Osteoblast (primary cell): ENCODE measurements around the gene TM6SF1. TPM values are rescaled to one million over a fixed set of nuclear protein-coding genes. Genes with fewer than 3 reads are reported as not detected.

ENCODE experiments used
- DNase-seq: peaks from one replicate; pipeline ENCODE4 v3.0.0; 2011; ENCODE audit warnings: low spot score, mixed read lengths; ENCODE audit not compliant: insufficient read length; ENCODE audit errors: missing footprints
- H2AFZ ChIP-seq: 2 replicates; pipeline ENCODE4 v1.6.0; 2011; ENCODE audit warnings: mild to moderate bottlenecking, low read length
- H3K27ac ChIP-seq: 2 replicates; pipeline ENCODE4 v1.5.1; 2011; ENCODE audit warnings: mild to moderate bottlenecking, low read depth, low read length, moderate library complexity
- H3K27me3 ChIP-seq: 2 replicates; pipeline ENCODE4 v1.6.0; 2012; ENCODE audit warnings: mild to moderate bottlenecking, control low read depth, inconsistent platforms, low read length, moderate library complexity; ENCODE audit not compliant: insufficient read depth
- H3K36me3 ChIP-seq: 2 replicates; pipeline ENCODE4 v1.5.1; 2011; ENCODE audit warnings: mild to moderate bottlenecking, low read length, control low read depth, moderate library complexity; ENCODE audit not compliant: insufficient read depth
- H3K4me1 ChIP-seq: 2 replicates; pipeline ENCODE4 v1.5.1; 2011; ENCODE audit warnings: mild to moderate bottlenecking, low read length, control low read depth, moderate library complexity; ENCODE audit not compliant: insufficient read depth
- H3K4me2 ChIP-seq: 2 replicates; pipeline ENCODE4 v1.6.0; 2011; ENCODE audit warnings: mild to moderate bottlenecking, low read length; ENCODE audit not compliant: insufficient read depth
- H3K4me3 ChIP-seq: fragments of 200-600 bp; sonication (generic); 3 replicates; pipeline ENCODE4 v1.5.1; 2012; ENCODE audit warnings: mild to moderate bottlenecking, low read length, inconsistent platforms; ENCODE audit not compliant: insufficient read depth
- H3K79me2 ChIP-seq: 2 replicates; pipeline ENCODE4 v1.6.0; 2012; ENCODE audit warnings: mild to moderate bottlenecking, low read length, control low read depth, inconsistent platforms; ENCODE audit not compliant: insufficient read depth
- H3K9me3 ChIP-seq: 2 replicates; pipeline ENCODE4 v1.5.1; 2011; ENCODE audit warnings: low read depth, low read length, control low read depth
- H4K20me1 ChIP-seq: 2 replicates; pipeline ENCODE4 v1.6.0; 2012; ENCODE audit warnings: mild to moderate bottlenecking, low read length, control low read depth; ENCODE audit not compliant: insufficient read depth
- total RNA-seq: library from RNA; depleted of rRNA; stranded (reverse); fragments of >200 nt; gene quantifications from 2 replicates; pipeline ENCODE4 v1.2.3, GENCODE V29; 2012
- TF ChIP-seq, protein P1 (sequence below): IDR thresholded peaks from 2 replicates; pipeline ENCODE4 v1.5.1; 2011; ENCODE audit warnings: mild to moderate bottlenecking, low read depth, low read length, moderate library complexity; ENCODE audit errors: extremely low read depth

Gene TM6SF1
- total RNA-seq, 1 donor, result 0.36 TPM

DNA sequence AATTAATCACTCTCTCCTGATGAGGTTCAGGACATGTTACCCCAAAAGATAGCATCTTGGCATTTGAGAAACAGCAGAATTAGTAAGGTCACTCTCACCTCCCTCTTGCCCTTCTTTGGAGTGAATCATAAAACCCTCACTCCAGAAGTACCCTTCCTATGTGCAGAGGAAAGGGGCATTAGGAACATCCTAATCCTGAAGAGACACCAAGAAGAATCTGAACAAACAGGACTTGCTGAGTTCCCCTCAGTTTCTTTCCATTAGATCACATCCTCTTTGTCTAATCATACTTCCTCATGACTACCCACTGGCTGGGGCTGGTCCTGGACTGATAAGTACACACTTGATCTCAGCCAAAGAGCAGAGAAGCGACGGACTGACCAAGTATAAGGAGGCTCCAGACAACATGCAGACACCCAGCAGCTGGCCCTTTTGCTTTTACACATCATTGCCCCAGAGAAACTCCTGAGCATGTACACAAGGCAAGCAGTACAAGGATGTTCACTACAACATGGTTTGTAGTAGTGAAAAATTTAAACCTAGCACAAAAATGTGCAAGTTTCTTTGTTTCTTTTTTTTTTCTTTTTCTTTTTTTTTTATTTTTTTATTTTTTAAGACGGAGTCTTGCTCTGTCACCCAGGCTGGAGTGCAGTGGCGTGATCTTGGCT lies 15.0 kb upstream of the TM6SF1 start:
- no peaks in the 10 kb centered on the region for H3K4me1 ChIP-seq
- H3K9me3 ChIP-seq, result no peaks in the 10 kb centered on the region
- H3K4me2 ChIP-seq, result no peak overlapping the region
- H3K27me3 ChIP-seq, result peaks cover 2% of the 10 kb centered on the region
- no peak for DNase-seq
- no peaks in the 10 kb centered on the region for H4K20me1 ChIP-seq
- no peaks in the 10 kb centered on the region for H3K79me2 ChIP-seq
- no peak overlapping the region for H3K4me3 ChIP-seq
- TF ChIP-seq, protein P1, sequence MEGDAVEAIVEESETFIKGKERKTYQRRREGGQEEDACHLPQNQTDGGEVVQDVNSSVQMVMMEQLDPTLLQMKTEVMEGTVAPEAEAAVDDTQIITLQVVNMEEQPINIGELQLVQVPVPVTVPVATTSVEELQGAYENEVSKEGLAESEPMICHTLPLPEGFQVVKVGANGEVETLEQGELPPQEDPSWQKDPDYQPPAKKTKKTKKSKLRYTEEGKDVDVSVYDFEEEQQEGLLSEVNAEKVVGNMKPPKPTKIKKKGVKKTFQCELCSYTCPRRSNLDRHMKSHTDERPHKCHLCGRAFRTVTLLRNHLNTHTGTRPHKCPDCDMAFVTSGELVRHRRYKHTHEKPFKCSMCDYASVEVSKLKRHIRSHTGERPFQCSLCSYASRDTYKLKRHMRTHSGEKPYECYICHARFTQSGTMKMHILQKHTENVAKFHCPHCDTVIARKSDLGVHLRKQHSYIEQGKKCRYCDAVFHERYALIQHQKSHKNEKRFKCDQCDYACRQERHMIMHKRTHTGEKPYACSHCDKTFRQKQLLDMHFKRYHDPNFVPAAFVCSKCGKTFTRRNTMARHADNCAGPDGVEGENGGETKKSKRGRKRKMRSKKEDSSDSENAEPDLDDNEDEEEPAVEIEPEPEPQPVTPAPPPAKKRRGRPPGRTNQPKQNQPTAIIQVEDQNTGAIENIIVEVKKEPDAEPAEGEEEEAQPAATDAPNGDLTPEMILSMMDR, result no peak
- H3K36me3 ChIP-seq, result no peaks in the 10 kb centered on the region
- no peak overlapping the region for H3K27ac ChIP-seq
- peak overlapping the region; percentile 68 for H2AFZ ChIP-seq

DNA sequence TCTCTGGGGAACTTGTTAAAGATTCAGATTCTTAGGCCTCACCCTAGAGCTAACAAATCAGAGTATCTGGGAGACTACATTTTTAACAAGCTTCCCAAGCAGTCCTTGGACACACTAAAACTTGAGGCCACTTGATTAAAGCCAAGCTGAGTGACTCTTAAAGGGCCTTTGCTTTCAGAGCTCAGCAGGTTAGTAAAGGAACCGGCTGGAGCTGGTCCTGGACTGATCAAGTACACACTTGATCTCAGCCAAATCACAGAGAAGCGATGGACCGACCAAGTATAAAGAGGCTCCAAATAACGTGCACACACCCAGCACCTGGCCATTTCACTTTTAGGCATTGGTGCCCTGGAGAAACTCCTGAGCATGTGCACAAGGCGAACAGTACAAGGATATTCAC lies 12.9 kb upstream of the TM6SF1 start:
- Histone ChIP-seq H3K27ac (no peak overlapping the region), H3K79me2 (no peaks in the 10 kb centered on the region), H3K27me3 (peaks cover 3% of the 10 kb centered on the region), H2AFZ (no peak overlapping the region), H3K4me2 (no peak overlapping the region), H3K4me3 (no peak overlapping the region), H3K9me3 (no peaks in the 10 kb centered on the region), H3K36me3 (no peaks in the 10 kb centered on the region), H3K4me1 (no peaks in the 10 kb centered on the region), H4K20me1 (no peaks in the 10 kb centered on the region)
- TF ChIP-seq, protein P1, result no peak
- DNase-seq, result no peak

DNA sequence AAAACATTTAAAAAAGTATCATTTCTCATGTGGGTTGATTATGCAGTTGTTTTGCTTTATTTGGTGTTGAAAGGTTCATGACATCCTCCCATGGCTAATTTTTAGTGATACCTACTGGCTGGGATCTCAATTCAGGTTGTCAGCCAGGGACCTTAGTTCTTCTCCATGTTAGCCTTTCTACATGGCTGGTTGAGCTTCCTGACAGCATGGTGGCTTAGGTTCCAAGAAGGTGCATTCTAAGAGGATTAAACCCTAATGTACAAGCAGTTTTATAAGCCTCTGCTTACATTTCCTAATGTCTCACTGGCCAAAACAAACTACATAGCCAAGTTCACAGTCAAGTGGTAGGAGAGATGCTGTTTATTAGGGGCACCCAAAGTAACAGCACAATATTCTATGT lies 9.4 kb upstream of the TM6SF1 start:
- peaks cover 16% of the 10 kb centered on the region for H3K27me3 ChIP-seq
- H4K20me1 ChIP-seq, result no peaks in the 10 kb centered on the region
- no peak overlapping the region for H3K4me2 ChIP-seq
- no peaks in the 10 kb centered on the region for H3K79me2 ChIP-seq
- no peaks in the 10 kb centered on the region for H3K9me3 ChIP-seq
- no peaks in the 10 kb centered on the region for H3K4me1 ChIP-seq
- no peak overlapping the region for H2AFZ ChIP-seq
- no peak overlapping the region for H3K27ac ChIP-seq
- no peak overlapping the region for H3K4me3 ChIP-seq
- TF ChIP-seq, protein P1, result no peak
- no peaks in the 10 kb centered on the region for H3K36me3 ChIP-seq
- DNase-seq, result no peak

DNA sequence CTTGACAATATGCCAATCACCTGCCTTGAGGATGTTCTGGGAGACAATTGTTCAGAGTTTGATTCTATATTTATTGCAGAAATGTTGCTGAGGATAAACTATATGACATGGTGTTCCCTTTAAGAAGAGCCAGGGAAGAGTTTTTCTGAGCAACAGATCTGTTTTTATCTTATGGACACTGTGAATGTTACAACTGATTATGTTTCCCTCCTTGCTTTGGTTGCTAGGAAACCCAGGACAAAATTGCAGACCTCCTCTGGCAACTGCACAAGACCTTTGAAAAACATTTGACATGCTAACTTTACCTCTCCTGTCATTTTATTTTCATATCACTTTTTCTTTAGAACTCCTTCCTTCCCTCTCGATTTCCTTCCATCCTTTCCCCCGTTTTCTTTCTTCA lies 8.2 kb upstream of the TM6SF1 start:
- Histone ChIP-seq H3K4me2 (no peak overlapping the region), H3K4me3 (no peak overlapping the region), H3K27me3 (peaks cover 16% of the 10 kb centered on the region), H3K79me2 (no peaks in the 10 kb centered on the region), H2AFZ (no peak overlapping the region), H3K36me3 (no peaks in the 10 kb centered on the region), H3K9me3 (no peaks in the 10 kb centered on the region), H4K20me1 (no peaks in the 10 kb centered on the region), H3K27ac (no peak overlapping the region), H3K4me1 (no peaks in the 10 kb centered on the region)
- DNase-seq, result no peak
- TF ChIP-seq, protein P1, result no peak
